GM19238 (cell line): Measurements from ENCODE around the gene NDUFS7.

Experiments used
- DNase-seq: peaks from one replicate; pipeline ENCODE4 v3.0.0; 2011; ENCODE audit warnings: low spot score; ENCODE audit not compliant: insufficient read length

Gene NDUFS7

DNA sequence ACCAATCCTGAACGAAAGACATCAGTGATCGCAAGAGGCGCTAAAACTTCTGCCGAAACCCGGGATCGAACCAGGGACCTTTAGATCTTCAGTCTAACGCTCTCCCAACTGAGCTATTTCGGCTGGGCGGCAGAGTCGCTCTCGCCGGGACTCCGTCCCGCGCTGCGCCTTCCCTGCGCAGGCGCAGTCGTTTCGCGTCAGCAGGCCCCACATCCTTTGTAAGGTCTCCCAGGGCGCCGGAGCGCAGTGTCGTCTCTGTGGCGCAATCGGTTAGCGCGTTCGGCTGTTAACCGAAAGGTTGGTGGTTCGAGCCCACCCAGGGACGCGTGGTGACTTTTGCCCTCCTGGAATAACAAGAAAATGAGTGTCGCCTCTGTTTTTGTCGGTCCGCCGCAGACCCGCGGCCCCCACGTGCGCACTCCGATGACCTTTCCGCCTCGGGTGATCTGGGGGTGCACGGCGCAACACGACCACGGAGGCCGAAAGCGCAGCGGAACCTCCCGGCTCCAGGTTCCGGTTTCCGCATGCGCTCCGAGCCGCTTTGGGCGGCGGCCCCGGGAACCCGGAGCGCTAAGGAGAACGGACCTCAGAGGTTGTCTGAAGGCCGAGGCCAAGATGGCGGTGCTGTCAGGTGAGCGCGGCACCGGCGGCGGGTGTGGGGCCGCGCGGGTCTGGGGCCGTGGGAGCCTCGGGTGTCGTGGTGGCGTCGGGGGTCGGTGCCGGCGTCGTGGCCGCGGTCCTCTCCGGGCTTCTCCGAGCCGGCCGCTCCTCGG lies at the start of gene NDUFS7:
Gene NDUFS7 (plus strand): TSS at position 596 of the 773 bp plus-strand sequence. CDS start 20 bp downstream, at position 616.
- DNase-seq = peak; percentile 79

DNA sequence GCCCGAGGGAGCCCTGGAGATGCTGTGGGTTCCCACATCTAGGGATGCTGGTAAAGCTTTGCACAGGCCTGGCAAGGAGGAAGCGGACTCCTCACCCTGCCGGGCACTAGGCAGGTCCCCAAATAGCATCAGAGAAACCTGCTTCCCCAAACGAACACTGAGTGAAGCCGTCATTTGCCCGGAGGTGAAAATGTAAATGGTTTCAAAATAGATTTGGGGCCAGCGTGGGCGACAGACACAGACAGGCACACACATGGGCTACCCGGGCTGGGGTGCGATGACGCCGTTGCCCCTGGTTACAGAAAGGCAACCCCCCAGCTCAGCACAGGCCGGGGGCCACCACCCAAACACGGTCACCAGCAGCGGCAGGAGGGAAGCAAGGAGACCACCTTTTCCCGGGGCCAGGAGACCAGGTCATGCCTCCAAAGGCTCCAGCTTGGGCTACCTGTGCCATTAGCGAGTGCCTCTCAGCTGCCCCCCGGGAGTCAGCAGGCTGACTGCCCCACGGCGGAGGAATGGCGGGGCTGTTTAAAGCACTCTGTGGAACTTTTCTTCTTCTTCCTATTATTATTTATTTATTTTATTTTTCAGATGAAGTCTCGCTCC lies 47.5 kb upstream of the NDUFS7 start:
- DNase-seq = no peak

DNA sequence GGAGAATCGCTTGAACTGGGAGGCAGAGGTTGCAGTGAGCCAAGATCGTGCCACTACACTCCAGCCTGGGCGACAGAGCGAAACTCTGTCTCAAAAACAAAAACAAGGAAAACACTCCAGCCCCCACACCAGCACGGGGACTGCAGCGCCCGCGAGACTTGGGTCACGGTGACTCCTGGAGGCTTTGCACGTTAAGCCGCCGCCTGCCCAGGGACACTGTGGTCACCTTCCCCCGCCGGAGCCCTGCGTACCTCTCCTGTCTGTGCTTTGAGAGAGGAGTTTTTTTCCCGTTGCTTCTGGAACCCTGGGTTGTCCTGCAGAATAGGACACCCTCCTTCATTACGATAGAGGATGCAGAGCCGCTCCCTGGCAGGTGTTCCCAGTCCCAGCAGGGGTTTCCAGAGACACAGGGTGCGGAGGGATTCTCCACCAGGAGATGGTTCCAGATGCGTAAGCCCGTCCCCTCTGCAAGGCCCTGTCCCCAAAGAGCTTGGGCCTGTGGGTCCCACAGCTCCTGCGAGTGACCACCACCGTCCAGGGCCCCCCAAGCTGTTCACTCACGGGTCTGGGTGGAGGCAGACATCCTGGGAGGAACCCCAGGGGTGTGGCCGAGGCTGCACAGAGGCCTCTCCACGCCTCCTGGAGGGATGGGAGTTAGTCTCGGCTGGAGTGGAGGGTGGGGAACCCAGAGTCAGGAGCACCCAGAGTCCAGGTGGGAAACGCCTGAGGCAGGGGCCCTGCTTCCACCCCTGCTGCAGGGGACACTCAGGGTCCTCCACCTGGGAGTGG lies 42.8 kb upstream of the NDUFS7 start:
- DNase-seq = no peak

DNA sequence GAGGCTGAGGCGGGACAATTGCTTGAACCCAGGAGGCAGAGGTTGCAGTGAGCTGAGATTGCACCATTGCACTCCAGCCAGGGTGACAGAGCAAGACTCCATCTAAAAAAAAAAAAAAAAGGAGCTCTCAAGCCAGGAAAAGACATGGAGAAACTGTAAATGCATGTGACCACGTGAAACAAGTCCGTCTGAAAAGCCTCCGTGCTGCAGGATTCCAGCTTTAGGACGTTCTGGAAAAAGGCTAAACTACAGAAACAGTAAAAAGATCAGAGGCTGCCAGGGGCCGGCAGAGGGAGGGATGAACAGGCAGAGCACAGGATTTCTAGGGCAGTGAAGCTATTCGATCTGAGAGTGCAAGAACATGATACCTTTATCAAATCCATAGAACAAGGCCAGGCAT lies 40.7 kb upstream of the NDUFS7 start:
- no peak for DNase-seq

DNA sequence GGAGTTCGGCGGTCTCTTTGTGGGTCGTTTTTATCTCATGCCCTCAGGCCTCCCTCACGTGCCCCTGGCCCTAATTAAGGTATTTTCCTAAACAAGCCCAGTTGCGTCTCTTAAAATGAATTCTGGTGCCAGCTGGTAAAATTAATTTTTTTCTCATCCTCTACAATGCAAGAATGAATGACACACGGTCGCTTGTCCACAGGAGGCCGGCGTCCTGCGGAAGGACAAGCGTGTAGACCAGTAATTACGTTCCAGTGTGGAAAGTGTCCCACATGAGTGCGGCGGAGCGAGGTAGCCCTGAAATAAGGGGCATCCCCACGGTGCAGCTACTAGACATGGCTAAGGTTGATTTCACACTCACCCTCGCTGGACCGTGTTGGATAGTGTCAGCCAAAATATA lies 34.5 kb upstream of the NDUFS7 start:
- DNase-seq = no peak

DNA sequence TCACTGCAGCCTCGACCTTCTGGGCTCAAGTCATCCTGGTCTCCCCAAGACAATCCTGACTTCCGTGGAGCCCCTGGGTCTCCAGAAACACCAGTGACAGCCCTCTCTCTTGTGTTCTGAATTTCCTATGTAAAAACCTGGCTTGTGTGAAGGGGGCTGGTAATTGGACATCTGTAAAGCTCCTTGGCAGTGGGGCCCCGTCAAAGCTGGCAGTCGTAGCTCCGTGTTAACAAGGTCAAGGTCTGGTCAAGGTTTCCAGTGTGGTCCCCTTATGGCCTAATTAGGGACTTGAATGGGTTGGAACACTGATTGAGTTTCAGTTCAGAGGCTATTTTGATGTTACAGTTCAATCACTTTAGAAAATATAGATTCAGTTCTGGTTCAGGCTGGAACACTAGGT lies 32.8 kb upstream of the NDUFS7 start:
- no peak for DNase-seq

DNA sequence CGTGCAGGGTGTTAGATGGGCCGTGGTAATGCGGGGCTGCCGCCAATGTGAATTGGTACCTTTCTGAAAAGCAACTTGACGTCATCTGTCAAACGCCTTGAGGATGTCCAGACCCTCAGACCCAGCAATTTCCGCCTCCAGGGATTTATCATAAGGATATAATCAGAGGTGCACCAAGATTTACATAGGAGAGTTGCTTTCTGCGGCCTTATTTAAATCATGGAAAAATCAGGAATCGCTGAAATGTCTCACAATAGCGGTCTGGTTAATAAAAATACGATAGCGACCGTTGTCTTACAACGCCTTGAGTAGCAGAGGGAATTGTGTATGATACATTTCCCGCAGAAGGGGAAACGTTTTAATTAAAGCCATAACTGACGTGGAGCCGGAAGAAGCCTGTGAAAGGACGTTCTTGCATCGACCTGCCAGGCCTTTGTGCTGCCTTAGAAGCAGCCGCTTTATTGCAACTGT lies 32.3 kb upstream of the NDUFS7 start:
- DNase-seq = no peak

DNA sequence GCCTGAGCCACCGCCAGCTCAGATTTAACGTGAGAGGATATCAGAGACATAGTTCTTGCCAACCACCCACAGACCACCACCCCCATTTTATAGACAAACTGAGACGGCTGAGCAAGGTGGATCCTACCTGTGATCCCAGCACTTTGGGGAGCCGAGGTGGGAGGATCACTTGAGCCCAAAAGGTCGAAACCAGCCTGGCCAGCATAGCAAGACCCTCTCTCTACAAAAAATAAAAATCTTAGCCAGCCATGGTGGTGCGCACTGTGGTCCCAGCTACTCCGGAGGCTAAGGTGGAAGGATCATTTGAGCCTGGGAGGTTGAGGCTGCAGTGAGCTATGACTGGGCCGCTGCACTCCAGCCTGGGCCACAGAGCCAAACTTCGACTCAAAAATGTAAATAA lies 30.6 kb upstream of the NDUFS7 start:
- DNase-seq = no peak

DNA sequence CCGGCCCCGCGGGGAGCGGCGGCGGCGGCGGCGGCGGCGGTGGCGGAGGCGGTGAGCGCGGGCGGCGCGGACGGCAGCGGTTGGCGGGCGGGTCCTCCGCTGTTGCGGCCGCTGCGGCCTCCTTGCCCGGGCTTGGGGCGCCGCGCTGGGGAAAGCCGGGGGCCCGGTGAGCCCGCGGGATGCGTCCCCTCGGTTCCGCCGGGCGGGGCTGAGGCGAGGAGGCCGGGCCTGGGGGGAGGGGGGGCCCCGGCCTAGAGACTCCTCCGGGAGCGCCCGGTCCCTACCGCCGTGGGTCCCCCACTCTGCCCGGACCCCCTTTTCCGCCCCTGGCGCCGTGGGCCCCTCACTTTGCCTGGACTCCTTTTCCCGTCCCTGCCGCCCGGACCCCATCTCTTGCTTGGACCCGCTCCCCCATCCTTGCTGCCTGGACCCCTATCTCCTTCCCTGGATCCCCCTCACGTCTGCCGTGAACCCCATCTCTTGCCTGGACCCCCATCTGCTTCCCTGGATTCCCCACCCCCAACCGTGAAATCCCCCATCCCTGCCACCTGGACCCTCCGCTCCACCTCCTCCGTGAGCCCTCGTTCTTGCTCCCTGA lies 28.6 kb upstream of the NDUFS7 start:
- peak; percentile 80 for DNase-seq

DNA sequence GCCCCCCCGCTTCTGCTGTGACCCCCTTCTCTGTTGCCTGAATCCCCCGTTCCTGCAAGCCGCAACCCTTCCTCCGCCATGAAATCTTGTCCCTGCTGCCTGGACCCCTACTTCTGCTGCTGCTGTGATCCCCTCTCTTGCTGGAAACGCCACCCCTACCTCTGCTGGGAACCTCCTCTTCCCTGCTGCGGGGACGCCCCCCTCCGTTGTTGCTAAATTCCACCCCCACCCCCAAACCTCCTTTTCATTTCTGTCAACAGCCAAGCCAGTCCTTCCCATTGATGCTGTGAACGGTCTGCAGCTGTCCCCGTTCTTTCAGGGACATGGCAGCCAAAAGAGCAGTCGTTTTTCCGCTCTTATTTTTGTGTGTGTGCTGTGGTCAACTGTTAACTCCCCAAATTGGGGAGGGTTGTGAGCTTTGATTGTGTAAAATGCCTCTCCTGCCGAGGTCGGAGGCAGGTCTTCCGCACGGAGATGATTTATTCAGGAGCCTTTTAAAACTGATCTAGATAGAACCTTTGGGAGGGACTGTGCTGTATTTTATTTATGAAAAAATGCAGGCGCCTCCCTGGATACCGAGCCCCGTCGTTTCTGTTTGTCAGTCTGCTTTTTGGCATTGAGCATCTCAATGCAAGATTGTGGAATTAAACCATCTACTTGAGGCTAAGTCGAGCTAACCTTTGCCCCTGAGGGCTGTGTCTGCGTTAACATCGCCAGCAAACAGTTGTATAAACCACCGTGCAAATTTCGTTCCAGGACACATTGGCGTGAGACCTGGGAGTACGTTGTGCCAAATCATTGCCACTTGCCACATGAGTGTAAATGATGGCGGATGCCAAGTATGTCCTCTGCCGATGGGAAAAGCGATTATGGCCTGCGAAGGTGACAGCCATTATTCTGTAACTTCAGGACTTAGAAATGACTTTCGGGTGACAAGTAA lies 27.9 kb upstream of the NDUFS7 start:
- peak; percentile 33 for DNase-seq

DNA sequence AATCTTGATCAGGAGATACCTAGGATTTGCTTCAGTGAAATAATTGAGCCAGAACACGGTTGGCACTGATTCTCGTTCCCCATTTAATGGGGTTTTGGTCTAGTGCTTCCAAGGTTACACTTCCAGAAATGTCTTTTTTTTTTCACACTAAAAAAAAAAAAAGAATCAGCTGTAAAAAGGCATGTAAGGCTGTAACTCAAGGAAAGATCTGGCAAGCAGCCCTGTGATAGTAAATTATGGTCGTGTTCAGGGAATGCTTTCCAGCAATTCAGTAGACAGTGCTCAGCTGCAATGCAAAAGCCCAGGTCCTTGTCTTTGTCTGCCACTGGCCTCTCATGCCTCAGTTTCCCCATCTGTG lies 27.2 kb upstream of the NDUFS7 start:
- no peak for DNase-seq

DNA sequence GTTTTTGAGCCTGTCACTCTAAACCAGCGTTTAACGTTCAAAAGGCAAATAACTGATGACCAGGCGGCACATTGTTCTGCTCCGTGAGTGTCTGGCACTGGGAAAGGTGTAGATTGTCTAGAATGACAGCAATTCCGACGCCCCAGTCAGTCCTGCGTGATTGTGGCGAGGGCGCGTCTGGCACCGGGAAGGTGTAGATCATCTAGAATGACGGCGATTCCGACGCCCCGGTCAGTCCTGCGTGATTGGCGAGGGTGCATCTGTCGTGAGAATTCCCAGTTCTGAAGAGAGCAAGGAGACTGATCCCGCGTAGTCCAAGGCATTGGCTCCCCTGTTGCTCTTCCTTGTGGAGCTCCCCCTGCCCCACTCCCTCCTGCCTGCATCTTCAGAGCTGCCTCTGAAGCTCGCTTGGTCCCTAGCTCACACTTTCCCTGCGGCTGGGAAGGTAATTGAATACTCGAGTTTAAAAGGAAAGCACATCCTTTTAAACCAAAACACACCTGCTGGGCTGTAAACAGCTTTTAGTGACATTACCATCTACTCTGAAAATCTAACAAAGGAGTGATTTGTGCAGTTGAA lies 26.1 kb upstream of the NDUFS7 start:
- no peak for DNase-seq

DNA sequence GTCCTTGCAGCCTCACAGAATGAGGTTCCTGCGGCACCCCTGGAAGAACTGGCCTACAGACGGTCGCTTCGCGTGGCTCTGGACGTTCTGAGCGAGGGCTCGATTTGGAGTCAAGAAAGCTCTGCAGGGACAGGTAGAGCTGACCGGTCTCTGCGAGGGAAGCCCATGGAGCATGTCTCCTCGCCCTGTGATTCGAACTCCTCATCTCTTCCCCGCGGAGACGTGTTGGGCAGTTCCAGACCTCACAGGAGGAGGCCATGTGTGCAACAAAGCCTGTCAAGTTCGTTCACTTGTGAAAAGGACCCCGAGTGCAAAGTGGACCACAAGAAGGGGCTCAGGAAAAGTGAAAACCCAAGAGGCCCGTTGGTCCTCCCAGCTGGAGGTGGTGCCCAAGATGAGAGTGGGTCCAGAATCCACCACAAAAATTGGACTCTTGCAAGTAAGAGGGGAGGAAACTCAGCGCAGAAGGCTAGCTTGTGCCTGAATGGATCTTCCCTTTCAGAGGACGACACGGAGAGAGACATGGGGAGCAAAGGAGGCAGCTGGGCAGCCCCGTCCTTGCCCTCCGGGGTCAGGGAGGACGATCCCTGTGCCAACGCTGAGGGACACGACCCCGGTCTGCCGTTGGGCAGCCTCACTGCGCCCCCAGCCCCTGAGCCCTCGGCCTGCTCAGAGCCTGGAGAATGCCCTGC lies 23.4 kb upstream of the NDUFS7 start:
- no peak for DNase-seq

DNA sequence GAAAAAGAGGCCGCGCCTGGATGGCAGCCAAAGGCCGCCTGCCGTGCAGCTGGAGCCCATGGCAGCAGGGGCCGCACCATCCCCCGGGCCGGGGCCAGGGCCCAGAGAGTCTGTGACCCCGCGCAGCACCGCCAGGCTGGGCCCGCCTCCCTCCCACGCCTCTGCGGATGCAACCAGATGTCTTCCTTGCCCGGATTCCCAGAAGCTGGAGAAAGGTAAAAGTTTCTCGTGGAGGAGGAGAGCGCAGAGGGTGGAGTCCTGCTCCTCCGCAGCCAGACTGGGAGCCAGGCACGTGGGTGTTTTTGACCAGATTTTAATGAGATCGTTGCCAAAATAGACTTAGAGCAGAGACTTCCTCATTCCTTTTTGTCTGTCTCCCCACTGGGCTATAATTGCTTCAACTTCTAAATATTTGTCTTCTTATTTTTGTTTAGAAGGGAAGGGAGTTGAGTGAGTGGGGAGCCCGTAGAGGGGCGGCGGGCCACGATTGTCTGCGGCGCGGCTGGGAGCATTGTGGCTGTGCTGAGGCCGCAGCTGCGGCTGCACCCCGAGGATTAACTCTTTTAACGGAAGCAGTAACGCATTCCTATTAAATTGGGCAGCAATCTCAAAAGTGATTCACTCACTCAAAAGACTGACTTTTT lies 22.8 kb upstream of the NDUFS7 start:
- DNase-seq = no peak

DNA sequence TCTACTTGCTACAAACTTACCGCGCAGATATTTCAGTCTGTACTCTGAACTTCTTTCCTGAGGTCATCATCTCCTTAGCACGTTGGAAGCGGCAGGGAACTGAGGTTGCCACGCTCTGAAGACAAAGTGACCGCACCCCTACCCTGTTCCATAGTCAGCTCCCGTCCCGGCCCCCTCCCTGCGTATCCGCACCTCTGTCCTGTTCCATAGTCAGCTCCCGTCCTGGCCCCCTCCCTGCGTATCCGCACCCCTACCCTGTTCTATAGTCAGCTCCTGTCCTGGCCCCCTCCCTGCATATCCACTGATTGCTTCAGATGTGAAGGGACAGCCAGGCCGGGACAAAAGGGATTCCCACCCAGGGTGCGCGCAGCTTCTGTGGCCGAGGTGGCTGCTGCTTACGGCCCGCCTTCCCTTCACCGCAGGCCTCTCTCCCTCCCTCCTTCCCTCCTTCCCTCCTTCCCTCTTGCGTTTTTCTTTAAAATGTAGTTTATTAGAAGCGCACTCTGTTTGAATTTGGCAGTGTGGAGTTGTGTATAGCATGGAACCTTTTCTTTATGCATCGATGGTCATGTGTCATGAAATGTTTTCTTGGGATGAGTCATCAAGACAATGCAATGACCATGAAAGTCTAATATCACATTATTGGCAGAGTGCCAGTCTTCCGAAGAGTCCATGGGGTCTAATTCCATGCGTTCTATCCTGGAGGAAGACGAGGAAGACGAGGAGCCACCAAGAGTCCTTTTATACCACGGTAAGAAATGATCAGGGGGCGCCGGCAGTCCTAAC lies 21.9 kb upstream of the NDUFS7 start:
- DNase-seq = no peak

DNA sequence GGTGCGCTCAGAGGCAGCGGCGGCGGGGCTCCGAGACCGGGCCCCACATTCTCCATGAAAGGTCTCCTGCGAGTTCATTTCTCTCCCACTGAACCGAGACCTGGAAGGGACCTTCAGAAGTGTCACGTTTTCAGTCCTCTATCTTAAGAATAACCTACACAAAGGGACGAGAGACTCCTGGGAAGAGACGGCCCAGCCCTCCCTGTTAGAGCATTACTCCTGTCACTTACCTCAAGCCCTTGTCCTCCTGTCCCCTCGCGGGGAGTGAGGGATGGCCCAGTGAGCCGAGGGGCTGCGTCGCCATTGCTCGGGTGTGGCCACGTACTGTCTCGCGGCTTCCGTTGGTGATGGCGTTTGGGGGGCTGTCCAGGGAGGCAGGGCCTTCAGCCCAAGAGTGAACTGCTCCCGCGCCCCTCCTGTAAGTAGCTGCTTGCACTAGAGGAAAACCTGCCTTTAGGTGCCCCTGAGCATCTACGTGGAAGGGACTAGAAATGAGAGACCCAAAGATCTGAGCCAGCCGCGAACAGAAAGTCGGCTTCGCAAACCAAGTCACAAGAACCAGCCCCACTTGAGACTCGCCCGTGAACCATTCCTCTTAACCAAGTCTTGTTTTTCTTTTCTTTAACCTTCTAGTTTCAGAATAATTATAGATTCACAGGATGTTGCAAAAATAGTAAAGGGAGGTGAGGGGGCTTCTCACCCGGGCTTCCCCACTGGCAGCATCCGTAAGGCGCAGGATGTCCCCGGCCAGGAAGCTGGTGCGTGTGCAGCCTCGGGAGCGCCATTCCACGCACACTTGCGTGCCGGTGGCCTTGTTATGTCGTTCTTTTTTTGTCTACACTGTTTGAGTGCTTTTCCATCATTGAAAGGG lies 21.1 kb upstream of the NDUFS7 start:
- DNase-seq = peak; percentile 40

DNA sequence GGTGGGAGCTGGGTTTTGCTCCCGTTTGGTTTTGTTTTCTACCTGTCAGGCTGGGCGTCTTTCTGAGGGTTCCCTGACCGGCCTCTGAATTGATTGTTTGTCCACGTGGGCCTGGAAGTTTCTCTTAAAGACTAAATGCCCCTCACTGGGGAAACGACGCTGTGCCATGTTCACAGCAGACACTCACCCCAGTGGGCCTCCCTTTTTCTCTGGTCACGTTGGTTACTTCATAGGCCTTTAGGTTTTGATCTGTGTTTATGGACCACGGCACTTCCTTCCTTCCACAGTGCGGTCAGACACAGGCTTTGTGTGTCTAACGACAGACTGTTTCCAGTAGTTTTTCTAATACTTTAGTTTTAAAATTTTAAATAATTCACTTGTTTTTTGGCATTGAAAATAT lies 20.1 kb upstream of the NDUFS7 start:
- no peak for DNase-seq
